Epithelial cell of esophagus (primary cell): Measurements from ENCODE around the gene RBMS2.

ENCODE experiments used
- DNase-seq: peaks from one replicate; pipeline ENCODE4 v3.0.0; 2010; ENCODE audit warnings: low read depth
- H3K4me3 ChIP-seq: 2 replicates; pipeline ENCODE4 v1.5.1; 2011; ENCODE audit warnings: mild to moderate bottlenecking, low read length, control low read depth
- CTCF ChIP-seq: IDR thresholded peaks from 2 replicates; pipeline ENCODE4 v1.5.1; 2011; ENCODE audit warnings: low read depth, mild to moderate bottlenecking, low read length, control low read depth, inconsistent platforms; ENCODE audit not compliant: insufficient read depth; ENCODE audit errors: missing control alignments

The RBMS2 gene

GRCh38 chr12:56631790-56632700 is 110.4 kb downstream of the RBMS2 start:
- peak; percentile 74 for DNase-seq
- no peak for TF ChIP-seq CTCF
- peak overlapping the region; percentile 97 for H3K4me3 ChIP-seq

- no peak for TF ChIP-seq CTCF
- DNase-seq, result no peak
- peak overlapping the region; percentile 97 for H3K4me3 ChIP-seq
Observed at GRCh38 chr12:56632701-56633467, 111.3 kb downstream of the RBMS2 start.

GRCh38 chr12:56633468-56634241 is 112.0 kb downstream of the RBMS2 start:
- H3K4me3 ChIP-seq, result peak overlapping the region; percentile 97
- DNase-seq, result peak; percentile 21
- no peak for TF ChIP-seq CTCF

- H3K4me3 ChIP-seq, result peak overlapping the region; percentile 97
- peak; percentile 82 for DNase-seq
- no peak for TF ChIP-seq CTCF
Observed at GRCh38 chr12:56634242-56634836, 112.7 kb downstream of the RBMS2 start.

GRCh38 chr12:56634837-56635791 is 113.5 kb downstream of the RBMS2 start:
- peak; percentile 94 for DNase-seq
- peak; percentile 67 for TF ChIP-seq CTCF
- peak overlapping the region; percentile 97 for H3K4me3 ChIP-seq
